NCI-H446 (cell line): Measurements from ENCODE around the gene NFIA.

Source experiments
- DNase-seq, 2 experiments: peaks; one replicate each; lab custom pipeline; 2025; lab: John Stamatoyannopoulos, UW

The NFIA gene

DNA sequence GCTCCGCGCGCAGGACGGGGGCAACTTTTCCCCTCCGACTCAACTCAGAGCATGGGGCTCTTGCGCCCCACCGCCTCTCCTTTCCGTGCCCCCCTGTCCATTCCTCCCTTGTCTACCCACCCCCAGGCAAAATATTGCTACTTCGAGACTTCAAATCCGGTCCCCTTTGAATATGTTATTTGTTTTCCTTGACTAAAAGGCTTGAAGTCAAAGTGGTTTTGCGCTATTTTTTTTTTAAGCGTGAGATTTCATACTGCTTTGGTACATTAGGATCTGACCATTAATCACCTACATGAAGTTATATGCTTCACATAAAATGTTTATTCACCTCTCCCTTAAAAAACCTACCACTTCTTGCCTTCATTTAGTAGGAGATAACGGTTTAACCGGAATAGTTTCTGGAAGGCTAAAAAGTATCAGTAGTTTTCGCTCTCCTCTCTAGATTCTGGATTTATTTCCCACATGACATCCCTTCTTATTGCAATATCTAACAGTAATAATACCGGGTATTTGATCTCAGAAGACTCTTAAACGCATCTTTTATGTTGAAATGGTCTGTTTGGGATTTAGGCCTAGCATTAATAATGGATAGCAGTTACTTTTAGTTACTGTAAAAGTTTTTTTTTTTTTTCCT, 1.6 kb downstream of the NFIA start:
- DNase-seq = peak in 1 of 2 experiments; percentile 19

DNA sequence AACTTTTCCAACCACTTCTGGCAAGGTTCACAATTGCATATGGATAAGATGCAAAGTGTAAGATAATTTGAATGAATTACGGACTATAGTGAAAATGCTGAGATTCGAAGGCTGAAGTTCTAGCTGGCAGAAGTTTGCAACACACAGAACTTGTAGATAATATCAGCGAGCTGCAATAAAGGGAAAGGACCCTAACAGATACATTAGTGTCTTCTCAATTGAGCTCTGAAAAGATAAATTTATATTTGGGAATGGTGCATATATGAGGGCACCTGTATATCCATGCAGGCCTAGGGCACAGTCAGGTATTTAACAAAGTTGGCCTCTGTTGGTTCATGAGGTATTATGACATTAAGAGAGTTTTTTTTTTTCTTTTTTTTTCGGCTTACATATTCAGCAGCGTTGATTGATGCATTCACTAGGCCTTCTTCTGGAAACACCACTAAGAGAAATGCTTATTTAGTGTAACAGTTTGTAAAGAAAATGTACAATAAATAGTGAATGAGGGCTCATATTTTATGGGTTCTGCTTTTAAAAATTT, 2.2 kb downstream of the NFIA start:
- no peak for DNase-seq

DNA sequence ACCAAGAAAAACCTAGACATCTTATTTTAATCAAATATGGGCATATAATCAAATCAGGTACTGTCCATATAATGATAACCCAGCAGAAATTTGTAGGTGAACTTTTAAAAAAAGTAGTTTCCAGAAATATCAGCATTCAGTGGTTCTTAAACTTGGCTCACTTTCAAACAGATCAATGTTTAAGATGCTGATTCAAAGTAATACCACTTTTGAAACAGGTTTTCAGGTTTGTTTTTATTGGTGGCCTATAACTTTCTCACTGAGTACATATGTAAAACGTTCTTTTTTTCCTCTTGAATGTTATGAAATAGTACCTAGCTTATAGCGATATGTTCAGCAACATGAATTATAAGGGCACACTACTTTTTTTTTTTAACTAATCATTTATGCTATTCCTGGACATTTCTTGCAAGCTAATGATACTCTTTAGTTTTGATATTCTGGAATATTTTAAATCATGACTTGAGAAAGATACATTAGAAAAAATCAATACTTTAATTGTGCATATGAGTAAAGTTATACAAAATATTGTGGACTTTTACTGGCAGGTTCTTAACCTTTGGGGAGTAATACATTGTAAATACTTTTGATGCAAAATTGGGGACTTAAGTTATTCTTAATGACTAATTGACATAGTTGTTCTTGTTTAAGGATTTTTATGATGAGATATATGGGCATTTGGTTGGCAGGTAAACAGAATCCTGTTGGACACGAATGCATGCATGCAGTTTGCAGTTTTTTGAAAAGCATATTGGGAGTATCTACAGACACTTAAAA, 3.0 kb downstream of the NFIA start:
- DNase-seq = no peak

DNA sequence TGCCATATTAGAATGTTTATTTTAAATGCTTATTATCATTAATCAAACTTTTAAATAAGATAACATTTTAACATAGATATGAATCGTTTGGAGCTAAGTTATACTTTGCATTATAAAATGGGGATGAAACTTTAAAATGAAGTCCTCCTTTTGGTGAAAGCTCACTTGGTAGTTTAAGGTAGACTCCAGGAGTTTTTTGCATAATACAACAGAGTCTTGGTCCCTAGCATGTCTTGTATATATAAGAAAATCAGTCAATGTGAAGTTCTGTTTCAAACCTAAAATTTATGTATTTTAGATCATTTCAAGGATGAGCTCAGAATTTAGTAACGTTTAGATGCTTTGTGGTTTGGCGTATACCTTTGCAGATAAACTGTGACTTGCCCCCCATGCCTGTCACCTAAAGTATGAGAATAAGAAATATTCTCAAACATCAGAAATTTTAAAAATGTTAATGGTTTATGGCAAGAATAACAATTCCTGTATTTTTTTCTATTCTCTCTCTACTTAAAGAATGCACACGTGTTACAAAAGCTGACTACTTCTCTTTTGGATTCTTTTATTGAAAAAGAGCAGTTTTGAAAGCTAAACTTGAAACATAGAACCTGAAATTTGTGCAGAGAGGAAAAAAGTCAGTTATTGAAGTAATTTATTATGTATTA, 3.8 kb downstream of the NFIA start:
- DNase-seq = no peak

DNA sequence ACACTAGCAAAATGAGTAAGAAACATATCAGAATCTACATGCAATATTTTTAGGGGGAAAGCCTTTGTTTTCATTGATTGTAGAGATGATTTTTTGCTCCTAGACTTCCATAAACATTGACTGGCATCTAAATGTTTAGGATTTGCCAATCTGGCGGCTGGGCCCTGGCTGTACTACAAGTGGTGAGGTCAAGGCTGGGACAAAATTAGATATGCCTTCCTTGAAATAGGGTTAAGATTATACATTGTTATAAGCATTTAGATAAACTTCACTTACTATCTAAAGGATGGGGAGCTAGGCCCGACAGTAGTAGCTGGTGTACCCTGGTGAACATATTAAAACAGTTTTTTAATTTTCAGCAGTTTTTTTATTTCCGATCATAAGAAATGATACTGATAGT, 5.2 kb downstream of the NFIA start:
- DNase-seq = no peak

DNA sequence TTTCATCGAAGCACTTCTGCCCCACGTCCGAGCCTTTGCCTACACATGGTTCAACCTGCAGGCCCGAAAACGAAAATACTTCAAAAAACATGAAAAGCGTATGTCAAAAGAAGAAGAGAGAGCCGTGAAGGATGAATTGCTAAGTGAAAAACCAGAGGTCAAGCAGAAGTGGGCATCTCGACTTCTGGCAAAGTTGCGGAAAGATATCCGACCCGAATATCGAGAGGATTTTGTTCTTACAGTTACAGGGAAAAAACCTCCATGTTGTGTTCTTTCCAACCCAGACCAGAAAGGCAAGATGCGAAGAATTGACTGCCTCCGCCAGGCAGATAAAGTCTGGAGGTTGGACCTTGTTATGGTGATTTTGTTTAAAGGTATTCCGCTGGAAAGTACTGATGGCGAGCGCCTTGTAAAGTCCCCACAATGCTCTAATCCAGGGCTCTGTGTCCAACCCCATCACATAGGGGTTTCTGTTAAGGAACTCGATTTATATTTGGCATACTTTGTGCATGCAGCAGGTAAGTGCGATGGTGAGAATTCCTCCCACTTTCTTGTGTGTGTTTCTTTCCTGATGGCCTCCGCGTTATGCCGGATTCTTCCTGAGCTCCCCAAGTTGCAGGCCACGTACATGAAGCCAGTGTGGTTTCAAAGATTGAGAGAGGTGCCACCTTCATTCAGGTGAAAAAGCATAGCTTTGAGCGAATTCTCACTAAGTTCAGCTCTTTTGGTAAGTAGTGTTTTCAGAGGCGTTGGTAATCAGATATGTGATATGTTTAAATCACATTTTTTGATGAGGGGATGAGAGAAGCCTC, 6.0 kb downstream of the NFIA start:
- no peak for DNase-seq

DNA sequence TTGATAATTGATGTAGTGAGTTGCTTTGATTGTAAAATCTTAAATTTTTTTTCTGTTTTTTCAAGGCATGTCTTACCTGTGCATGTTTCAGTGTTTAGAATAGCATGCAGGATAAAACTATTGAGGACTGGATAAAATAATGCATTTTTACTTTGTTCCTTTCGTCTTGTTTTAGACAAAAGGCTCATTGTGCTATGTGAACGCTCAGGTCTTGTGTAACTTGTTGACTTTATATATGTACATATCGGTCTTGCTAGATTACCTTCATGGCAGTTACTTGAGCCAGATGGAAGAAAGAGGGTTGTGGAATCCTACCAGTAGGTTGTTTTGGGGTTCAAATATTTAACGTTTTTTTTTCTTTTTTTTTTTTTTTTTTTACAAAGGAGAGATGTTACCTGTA, 7.0 kb downstream of the NFIA start:
- DNase-seq = no peak

DNA sequence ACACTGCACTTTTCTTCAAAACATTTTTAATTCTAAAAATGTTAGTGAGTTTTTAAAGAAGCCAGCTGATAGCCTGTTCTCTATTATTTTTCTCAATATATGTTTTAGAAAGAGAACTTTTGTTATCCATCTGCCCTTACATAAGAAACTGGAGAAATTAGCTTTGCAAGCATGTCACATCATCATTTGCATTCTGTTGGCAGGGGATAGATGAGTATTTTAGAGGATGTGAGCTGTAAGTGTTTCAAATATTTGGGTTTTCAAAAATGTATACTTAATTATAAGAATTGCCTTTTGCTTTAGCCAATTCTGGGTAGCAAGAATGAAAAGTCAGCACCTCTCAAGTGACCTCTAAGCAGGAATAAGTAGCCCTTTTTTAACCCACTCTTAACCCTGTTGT, 7.4 kb downstream of the NFIA start:
- DNase-seq = no peak

DNA sequence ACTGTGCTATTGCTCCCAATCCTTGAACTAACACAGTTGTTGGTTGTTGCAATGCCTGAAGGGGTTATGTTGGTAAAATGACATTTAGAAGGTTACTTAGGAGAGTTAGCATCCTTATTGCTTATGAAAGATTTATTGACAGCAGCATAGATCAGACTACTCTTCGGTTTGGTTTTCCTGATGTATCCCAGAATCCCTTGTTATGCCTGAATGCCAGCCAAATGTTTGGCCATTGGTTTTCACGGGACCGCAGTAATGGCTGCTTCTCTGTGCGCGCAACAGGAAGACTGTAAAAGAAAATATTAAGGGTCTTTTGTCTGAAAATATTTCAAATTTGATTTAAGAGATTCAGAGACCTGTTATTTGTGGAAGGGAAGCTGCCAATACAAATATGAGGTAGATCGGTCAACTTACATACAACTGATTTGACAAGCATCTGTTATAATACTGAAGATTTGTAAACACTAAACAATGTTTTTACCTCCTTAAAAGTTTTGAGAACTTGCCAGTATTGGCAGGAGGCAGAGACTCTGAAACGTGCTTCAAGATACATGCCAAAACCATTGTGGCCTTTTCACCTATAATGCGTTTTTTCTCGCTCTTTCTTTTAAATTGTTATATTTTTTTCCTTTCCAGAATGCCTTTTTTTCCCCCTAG, 8.3 kb downstream of the NFIA start:
- DNase-seq = peak in 1 of 2 experiments; percentile 11

DNA sequence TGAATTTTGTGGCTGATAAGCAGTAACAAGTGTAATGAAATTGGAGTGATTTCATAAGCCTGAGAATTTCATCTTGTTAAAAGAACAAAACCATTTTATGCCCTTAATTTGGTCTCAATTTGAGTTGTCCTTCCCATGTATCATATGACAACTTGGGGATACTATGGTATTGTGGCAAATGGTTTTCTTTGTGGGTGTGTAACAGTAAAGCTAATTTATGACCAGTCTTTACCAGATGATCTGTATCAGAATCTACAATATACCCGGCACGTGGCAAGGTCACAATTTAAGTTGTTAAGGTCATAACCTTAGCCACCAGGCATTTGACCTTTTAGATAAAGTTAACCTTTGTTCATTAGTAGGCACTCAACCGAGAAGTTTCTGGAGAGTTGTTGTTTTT, 9.1 kb downstream of the NFIA start:
- no peak for DNase-seq

DNA sequence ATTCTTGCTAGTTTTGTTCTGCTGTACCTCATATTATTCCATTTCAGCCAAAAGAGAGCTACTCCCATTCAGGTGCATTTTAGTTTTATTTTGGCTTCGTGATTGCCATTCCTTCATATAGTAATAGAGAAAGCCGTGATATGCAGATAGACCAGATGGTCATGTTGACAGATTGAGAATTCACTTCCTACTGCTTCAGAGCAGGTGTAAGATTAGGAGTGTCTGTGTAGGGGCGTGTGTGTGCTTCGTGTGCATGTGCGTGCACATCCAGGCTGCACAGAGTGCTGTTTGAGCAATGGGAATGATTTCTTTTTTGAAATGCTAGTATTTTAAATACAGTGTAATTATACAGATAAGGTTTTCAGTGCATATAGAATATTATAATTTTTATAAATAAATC, 10.3 kb downstream of the NFIA start:
- no peak for DNase-seq

DNA sequence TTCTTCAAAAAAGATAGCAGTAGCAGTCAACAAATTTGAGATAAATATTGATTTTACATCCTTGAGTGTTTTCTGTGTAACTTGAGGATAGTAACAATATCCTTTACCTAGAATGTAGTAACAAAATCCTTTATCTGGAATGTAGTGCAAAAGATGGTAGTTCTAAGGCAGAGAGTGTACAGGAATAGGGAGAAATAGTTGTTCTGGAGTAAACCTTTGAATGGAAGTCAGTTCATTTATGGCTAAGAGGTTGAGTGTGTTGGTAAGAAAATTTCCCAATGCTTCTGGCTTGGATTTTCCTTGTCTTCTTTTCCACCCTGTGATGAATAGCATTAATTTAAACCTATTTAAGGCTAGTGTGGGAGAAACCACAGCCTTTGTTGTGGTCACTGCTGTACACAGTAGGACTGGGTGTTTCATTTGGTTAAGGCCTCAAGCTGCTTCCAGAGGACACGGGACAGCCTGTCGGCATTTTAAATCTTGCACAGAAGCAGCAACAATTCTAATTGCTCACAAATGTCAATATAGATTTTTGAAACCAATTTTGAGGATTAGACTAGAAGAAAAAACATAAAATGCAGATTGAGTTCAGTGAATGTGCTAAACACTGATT, 11.3 kb downstream of the NFIA start:
- no peak for DNase-seq

DNA sequence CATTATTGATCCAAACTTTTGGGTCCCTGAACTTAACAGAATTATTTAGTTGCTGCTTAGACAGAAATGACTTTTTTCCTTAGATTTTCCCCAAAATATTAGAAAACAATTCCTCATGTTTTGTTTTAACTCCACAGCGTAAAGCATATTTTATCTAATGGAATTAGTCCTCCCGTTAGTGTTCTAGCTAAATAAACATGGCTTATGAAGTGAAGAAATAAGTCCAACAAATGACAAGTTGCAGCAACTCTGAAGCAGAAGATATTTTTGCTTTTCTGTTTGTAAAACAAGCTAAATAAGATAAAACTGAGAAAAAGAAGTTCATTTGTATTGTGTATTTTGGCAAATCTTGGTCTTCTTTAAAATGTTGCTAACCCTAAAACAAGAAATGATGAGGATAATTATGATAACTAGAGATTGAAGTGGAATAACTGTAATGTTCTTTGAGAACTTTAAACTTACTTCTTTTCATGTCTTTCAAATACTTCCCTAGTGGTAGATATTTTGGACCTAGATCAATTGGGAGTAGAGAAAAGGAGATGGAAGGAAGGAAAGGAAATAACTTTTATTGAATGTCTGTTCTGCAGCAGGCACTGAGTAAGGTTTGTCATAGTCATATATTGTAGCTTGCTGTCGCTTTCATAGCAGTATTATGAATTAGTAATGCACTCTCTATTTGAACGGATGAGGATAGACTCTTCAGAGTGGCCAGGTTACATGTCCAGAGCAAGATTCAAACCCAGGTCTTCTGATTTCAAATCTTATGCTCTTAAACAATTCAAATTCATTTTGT, 12.5 kb downstream of the NFIA start:
- no peak for DNase-seq

DNA sequence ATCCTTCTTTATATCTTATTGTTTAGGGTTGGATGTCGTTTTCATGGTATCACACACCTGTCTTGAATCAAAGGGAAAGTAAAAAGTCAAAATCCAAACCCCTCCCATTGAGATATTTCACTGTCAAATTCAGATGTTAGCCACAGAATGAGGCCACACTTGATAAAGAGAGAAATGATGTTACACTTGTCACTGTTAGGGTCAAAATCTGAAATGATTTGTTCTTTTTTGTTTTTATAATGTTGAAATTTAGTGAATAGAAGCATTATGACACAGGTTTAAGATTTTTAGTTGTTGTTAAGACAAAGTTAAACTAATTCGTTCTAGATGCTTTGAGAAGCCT, 13.1 kb downstream of the NFIA start:
- DNase-seq = no peak

DNA sequence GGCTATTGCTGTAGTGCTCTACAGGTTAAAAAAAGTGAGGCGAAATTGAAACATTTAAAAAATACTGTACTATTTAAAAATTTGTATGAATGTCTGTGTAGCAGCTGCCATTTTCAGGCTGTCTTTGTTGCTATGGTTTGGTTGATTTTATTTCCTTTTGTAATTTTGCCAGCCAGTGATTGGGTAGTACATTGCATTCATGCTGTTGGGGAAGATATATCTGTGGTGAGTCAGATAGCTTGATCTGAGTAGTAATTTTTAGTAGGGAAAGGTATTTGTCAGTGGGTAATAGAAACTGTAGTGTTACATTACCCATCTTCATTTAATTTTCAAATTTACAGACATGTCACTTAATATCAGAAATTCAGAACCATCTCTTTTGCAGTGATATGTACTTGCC, 15.0 kb downstream of the NFIA start:
- peak in 1 of 2 experiments; percentile 7 for DNase-seq

DNA sequence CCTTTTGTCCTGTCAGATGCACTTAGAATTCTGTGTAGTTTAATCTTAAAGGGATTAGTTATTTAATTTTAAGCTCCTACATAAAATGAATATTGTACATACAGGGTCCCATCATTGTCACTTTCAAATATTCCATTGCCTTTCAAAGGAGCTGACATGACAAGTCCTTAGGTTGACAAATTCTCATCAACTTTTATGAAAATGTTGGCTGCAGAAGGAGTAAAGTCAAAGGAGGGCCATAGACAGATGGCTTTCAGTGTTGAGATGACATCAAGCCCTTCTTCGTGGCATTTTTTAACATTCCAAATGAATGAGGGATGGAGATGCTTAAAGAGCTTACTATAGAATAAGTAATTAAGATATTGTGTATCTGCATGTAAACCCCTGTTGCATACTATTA, 15.4 kb downstream of the NFIA start:
- no peak for DNase-seq

DNA sequence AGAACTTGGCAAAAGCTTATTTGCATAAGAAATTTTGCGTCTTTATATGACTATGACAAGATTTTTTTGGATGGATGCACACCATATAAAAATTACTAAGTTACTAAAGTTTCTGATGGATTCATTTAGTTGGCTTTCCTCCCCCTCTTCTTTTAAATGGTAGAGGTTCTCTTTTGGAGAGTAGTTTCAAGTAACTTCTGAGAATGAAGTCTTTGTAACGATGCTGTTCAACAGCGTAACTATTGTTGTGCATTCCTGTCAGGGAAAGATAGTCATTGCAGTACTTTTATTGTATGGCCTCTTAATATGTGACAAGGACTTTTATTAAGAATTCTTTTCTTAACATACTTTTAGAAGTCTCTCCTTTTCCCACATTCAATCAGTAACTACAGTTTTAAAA, 16.0 kb downstream of the NFIA start:
- DNase-seq = no peak

DNA sequence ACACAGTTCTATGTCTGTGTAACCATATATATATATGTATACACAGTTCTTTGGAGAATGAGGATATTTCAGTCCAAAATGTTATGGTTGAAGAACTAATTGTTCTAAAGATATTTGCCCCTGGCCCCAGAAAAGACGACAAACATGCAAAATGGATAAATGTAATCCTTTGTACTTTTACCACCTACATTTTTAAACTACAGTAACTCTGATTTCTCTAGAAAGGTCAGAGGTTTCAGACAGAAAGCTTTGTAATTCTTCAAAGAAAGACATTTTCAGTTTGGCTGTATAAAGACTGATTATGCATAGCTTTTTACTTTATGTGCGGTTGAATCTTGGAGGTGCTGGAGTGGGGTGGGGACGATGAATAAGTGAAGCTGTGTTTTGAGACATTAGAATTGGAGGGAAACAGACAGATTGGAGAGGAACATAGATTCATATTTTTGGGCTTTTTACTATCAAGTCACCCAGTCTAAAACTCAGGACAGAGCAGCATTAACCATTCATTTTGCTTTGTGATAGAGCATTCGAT, 16.6 kb downstream of the NFIA start:
- no peak for DNase-seq

DNA sequence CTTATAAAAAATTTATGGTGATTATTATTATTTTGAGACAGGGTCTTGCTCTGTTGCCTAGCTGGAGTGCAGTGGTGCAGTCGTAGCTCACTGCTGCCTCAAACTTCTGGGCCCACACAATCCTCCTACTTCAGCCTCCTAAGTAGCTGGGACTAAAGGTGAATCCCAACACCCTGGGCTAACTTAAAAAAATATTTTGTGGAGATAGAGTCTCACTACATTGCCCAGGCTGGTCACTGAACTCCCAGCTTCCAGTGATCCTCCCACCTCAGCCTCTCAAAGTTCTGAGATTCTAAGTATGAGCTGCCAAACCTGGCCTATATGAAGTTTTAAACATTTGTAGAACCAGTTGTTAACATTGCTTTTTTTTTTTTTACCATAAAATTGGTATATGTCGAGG, 18.2 kb downstream of the NFIA start:
- DNase-seq = no peak

DNA sequence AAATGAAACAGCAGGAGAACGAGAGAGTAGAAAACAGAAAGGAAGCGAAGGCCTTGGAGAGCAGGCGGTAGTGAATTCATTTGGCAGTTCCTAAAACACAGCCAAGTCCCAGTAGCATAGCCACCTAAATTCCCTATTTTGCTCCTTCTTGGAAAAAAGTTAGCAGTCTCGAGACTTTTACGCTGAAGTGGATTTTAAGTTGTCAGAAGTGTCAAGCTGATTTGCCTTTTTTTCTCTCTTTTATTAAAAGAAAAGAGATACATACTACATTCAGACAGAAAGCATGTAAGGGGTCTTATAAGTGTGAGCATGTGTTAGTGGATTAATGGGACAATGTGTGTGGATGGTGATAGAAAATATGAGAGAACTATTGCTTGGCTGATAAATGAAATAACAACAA, 19.2 kb downstream of the NFIA start:
- DNase-seq = no peak
